Measurements from ENCODE around the gene B3GAT1. TPM values are rescaled to one million over a fixed set of nuclear protein-coding genes. Genes with fewer than 3 reads are reported as not detected.

Gene B3GAT1
- total and polyA plus RNA-seq, 5 donors, result 0.08 to 0.32 (median 0.23) TPM; not detected in 1

GRCh38 chr11:134338068-134338467 lies 74.0 kb downstream of the B3GAT1 start:
- H3K4me1 ChIP-seq (ENCODE audit: control insufficient read depth, insufficient read depth, low read length), result no peaks in the 10 kb centered on the region
- no peak overlapping the region for H3K4me3 ChIP-seq (ENCODE audit: low read length)
- WGBS, result 89% methylated on average over 15 of the region's 15 CpGs
- DNase-seq, result no peak
- no peak for ATAC-seq
- H3K27me3 ChIP-seq (ENCODE audit: control insufficient read depth, insufficient read depth), result no peaks in the 10 kb centered on the region
- no peaks in the 10 kb centered on the region for H3K9me3 ChIP-seq (ENCODE audit: control insufficient read depth, low read length)
- no peak overlapping the region for H3K27ac ChIP-seq (ENCODE audit: low read length)
- intact Hi-C loops (cut with DNase I), result no loop called here

GRCh38 chr11:134337051-134337450 lies 75.0 kb downstream of the B3GAT1 start:
- H3K9me3 ChIP-seq (ENCODE audit: control insufficient read depth, low read length), result no peaks in the 10 kb centered on the region
- 89% methylated on average over 4 of the region's 4 CpGs for WGBS
- ATAC-seq, result no peak
- no peak overlapping the region for H3K27ac ChIP-seq (ENCODE audit: low read length)
- H3K27me3 ChIP-seq (ENCODE audit: control insufficient read depth, insufficient read depth), result no peaks in the 10 kb centered on the region
- H3K4me1 ChIP-seq (ENCODE audit: control insufficient read depth, insufficient read depth, low read length), result peaks cover 6% of the 10 kb centered on the region
- DNase-seq, result no peak
- no peak overlapping the region for H3K4me3 ChIP-seq (ENCODE audit: low read length)
- intact Hi-C loops (cut with DNase I), result no loop called here

GRCh38 chr11:134334796-134335571 lies 77.1 kb downstream of the B3GAT1 start:
- H3K27ac ChIP-seq (ENCODE audit: low read length), result no peak overlapping the region
- intact Hi-C loops (cut with DNase I), result no loop called here
- WGBS, result 89% methylated on average over 10 of the region's 10 CpGs
- no peak overlapping the region for H3K4me3 ChIP-seq (ENCODE audit: low read length)
- H3K9me3 ChIP-seq (ENCODE audit: control insufficient read depth, low read length), result no peaks in the 10 kb centered on the region
- ATAC-seq (no peak), DNase-seq (no peak)
- H3K4me1 ChIP-seq (ENCODE audit: control insufficient read depth, insufficient read depth, low read length), result peaks cover 7% of the 10 kb centered on the region
- no peaks in the 10 kb centered on the region for H3K27me3 ChIP-seq (ENCODE audit: control insufficient read depth, insufficient read depth)

GRCh38 chr11:134333946-134334345 lies 78.1 kb downstream of the B3GAT1 start:
- DNase-seq (no peak), ATAC-seq (no peak)
- H3K4me1 ChIP-seq (ENCODE audit: control insufficient read depth, insufficient read depth, low read length), result peaks cover 7% of the 10 kb centered on the region
- H3K27me3 ChIP-seq (ENCODE audit: control insufficient read depth, insufficient read depth), result no peaks in the 10 kb centered on the region
- intact Hi-C loops (cut with DNase I), result no loop called here
- no peaks in the 10 kb centered on the region for H3K9me3 ChIP-seq (ENCODE audit: control insufficient read depth, low read length)
- no peak overlapping the region for H3K27ac ChIP-seq (ENCODE audit: low read length)
- 68% methylated on average over 3 of the region's 3 CpGs for WGBS
- no peak overlapping the region for H3K4me3 ChIP-seq (ENCODE audit: low read length)

GRCh38 chr11:134333312-134333711 lies 78.7 kb downstream of the B3GAT1 start:
- DNase-seq (no peak), ATAC-seq (no peak)
- no peak overlapping the region for H3K27ac ChIP-seq (ENCODE audit: low read length)
- no peaks in the 10 kb centered on the region for H3K27me3 ChIP-seq (ENCODE audit: control insufficient read depth, insufficient read depth)
- H3K9me3 ChIP-seq (ENCODE audit: control insufficient read depth, low read length), result no peaks in the 10 kb centered on the region
- intact Hi-C loops (cut with DNase I), result no loop called here
- 70% methylated on average over 7 of the region's 7 CpGs for WGBS
- no peak overlapping the region for H3K4me3 ChIP-seq (ENCODE audit: low read length)
- peaks cover 7% of the 10 kb centered on the region for H3K4me1 ChIP-seq (ENCODE audit: control insufficient read depth, insufficient read depth, low read length)

- intact Hi-C loops (cut with DNase I), result no loop called here
- ATAC-seq (no peak), DNase-seq (no peak)
- Histone ChIP-seq H3K4me3 (ENCODE audit: low read length) (no peak overlapping the region), H3K27ac (ENCODE audit: low read length) (no peak overlapping the region), H3K4me1 (ENCODE audit: control insufficient read depth, insufficient read depth, low read length) (peaks cover 7% of the 10 kb centered on the region), H3K9me3 (ENCODE audit: control insufficient read depth, low read length) (no peaks in the 10 kb centered on the region), H3K27me3 (ENCODE audit: control insufficient read depth, insufficient read depth) (no peaks in the 10 kb centered on the region)
- 46% methylated on average over 7 of the region's 7 CpGs for WGBS
These were observed 79.3 kb downstream of the B3GAT1 start for GRCh38 chr11:134332782-134333181.

GRCh38 chr11:134332189-134332631 lies 79.8 kb downstream of the B3GAT1 start:
- 1% methylated on average over 40 of the region's 40 CpGs for WGBS
- Histone ChIP-seq H3K4me1 (ENCODE audit: control insufficient read depth, insufficient read depth, low read length) (peaks cover 7% of the 10 kb centered on the region), H3K27ac (ENCODE audit: low read length) (no peak overlapping the region), H3K27me3 (ENCODE audit: control insufficient read depth, insufficient read depth) (no peaks in the 10 kb centered on the region), H3K9me3 (ENCODE audit: control insufficient read depth, low read length) (no peaks in the 10 kb centered on the region), H3K4me3 (ENCODE audit: low read length) (peak overlapping the region; percentile 69)
- intact Hi-C loops (cut with DNase I), result no loop called here
- peak in 1 of 3 donors; percentile 38 for DNase-seq
- ATAC-seq, result peak; percentile 30 to 41

- intact Hi-C loops (cut with DNase I), result no loop called here
- no peak within 1 kb of the TSS for H3K27ac ChIP-seq (ENCODE audit: low read length)
- H3K27me3 ChIP-seq (ENCODE audit: control insufficient read depth, insufficient read depth), result no peaks in the 10 kb centered on the region
- WGBS, result 3% methylated on average over 78 of the region's 80 CpGs
- ATAC-seq, result peak; percentile 94 to 95
- H3K4me3 ChIP-seq (ENCODE audit: low read length), result peak within 1 kb of the TSS; percentile 69
- H3K4me1 ChIP-seq (ENCODE audit: control insufficient read depth, insufficient read depth, low read length), result peaks cover 7% of the 10 kb centered on the region
- H3K9me3 ChIP-seq (ENCODE audit: control insufficient read depth, low read length), result no peaks in the 10 kb centered on the region
- peak; percentile 72 to 92 (median 88) for DNase-seq
These were observed 80.5 kb downstream of the B3GAT1 start, which contains the start of gene GLB1L2 for GRCh38 chr11:134331354-134332188. GLB1L2 (plus strand) TSS chr11:134331988; CDS start chr11:134332062, 74 bp downstream.

- Histone ChIP-seq H3K27ac (ENCODE audit: low read length) (no peak overlapping the region), H3K4me1 (ENCODE audit: control insufficient read depth, insufficient read depth, low read length) (peaks cover 7% of the 10 kb centered on the region), H3K27me3 (ENCODE audit: control insufficient read depth, insufficient read depth) (no peaks in the 10 kb centered on the region), H3K9me3 (ENCODE audit: control insufficient read depth, low read length) (no peaks in the 10 kb centered on the region), H3K4me3 (ENCODE audit: low read length) (peak overlapping the region; percentile 69)
- no peak for ATAC-seq
- no peak for DNase-seq
- 31% methylated on average over 22 of the region's 22 CpGs for WGBS
- intact Hi-C loops (cut with DNase I), result no loop called here
These were observed 81.3 kb downstream of the B3GAT1 start for GRCh38 chr11:134330611-134331353.
